Lower lobe of right lung (tissue), 2 donors: ENCODE results near the gene XRCC6. TPM values are rescaled to one million over a fixed set of nuclear protein-coding genes. Genes with fewer than 3 reads are reported as not detected.
A peak's percentile ranks its signal among the peaks of the same experiment; 100 is the strongest.
"Not testable (repeated sequence)": the region's sequence is repeated elsewhere in the genome, so short reads cannot be mapped to it uniquely, and the experiment has no call there.

Source experiments
- ATAC-seq, 2 donors: fragments of 200-7000 bp; cut with Tn5 transposase; one replicate each; pipeline ENCODE4 v1.9.1; 2020 to 2022; ENCODE audit warnings: mild to moderate bottlenecking in 2 of 2, moderate library complexity in 2 of 2
- DNase-seq: peaks from one replicate; pipeline ENCODE4 v3.0.0-alpha.2; 2020
- H3K27ac ChIP-seq: fragments of 200-600 bp; one replicate; pipeline ENCODE4 v1.8.0; 2022
- H3K27me3 ChIP-seq: fragments of 200-600 bp; one replicate; pipeline ENCODE4 v1.8.0; 2022; ENCODE audit warnings: low read depth
- H3K36me3 ChIP-seq: fragments of 200-600 bp; one replicate; pipeline ENCODE4 v1.8.0; 2022; ENCODE audit warnings: mild to moderate bottlenecking
- H3K4me1 ChIP-seq: fragments of 200-600 bp; one replicate; pipeline ENCODE4 v1.8.0; 2022
- H3K4me3 ChIP-seq: fragments of 200-600 bp; one replicate; pipeline ENCODE4 v1.8.0; 2022; ENCODE audit warnings: mild to moderate bottlenecking
- H3K9me3 ChIP-seq: fragments of 200-600 bp; one replicate; pipeline ENCODE4 v1.8.0; 2022
- intact Hi-C: fragments of 100-400 bp; cut with DNase I; formaldehyde crosslinking; loops from one replicate; pipeline ENCODE4 v1.11.0; 2022
- long read RNA-seq: library from polyadenylated mRNA; unstranded; transcript quantifications from one replicate; pipeline ENCODE4 v2.0.0, GENCODE V29; 2021
- total RNA-seq: library from RNA; stranded (reverse); fragmentation: NEBNext Ultra II Directional; extraction: Animal tissue kit (Norgen Biotek cat#: 25700); gene quantifications from one replicate; pipeline ENCODE4 v1.2.1, GENCODE V29; 2021
- TF ChIP-seq, protein P1 (sequence below): fragments of 200-600 bp; IDR thresholded peaks from one replicate; pipeline ENCODE4 v1.8.0; 2022; ENCODE audit warnings: antibody characterized with exemption, mild to moderate bottlenecking
- donor health status: DM: no; HTN: yes; CAD: no; lungs with severe emphysema.

The XRCC6 gene
- 162 TPM for total RNA-seq
- long read RNA-seq, transcript XRCC6-201 (12 exons, 2,709 nt), result minor isoform, 11 of 446 reads
- long read RNA-seq, transcript XRCC6-202 (13 exons, 2,296 nt), result major isoform, 397 of 446 reads
- long read RNA-seq, partial matches to known transcripts, result 17 of 446 reads
- long read RNA-seq, other reads (novel, unspliced or antisense), result 18 of 446 reads

DNA sequence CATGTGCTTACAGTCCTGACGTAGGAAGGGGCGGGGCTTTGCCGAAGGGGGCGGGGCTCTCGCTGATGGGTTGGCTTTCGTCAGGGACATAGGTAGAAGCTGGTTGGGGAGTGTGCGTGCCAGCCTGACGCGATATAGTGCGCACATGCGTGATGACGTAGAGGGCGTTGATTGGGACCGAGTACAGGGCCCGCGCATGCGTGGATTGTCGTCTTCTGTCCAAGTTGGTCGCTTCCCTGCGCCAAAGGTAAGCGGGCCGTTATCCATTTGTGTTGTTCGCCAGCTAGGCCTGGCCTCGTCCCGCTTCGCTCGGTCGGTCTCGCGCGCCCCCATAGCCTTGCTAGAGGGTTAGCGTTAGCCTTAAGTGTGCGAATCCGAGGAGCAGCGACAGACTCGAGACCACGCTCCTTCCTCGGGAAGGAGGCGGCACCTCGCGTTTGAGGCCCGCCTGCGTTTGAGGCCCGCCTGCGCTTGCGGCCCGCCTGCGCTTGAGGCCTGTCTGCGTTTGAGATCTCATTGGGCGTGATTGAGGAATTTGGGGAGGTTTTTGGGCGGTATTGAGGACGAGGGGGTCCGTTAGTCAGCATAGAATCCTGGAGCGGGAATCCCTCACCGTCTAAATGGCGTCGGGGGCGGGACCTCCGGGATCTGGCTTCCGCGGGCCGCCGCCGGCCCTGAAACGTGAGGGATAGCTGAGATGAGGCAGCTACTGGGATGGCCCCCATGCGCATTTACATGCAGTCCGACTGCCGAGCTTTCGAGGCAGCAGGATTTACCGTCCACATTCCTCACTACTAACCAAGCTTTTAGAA, at the start of gene XRCC6:
XRCC6 (plus strand) TSS at position 197 of the 812 bp plus-strand sequence. CDS start 710 bp downstream, outside the sequence.
- peak; percentile 95 to 98 for ATAC-seq
- H3K4me3 ChIP-seq, result peak within 1 kb of the TSS; percentile 80
- H3K9me3 ChIP-seq, result no peaks in the 10 kb centered on the region
- no peaks in the 10 kb centered on the region for H3K27me3 ChIP-seq
- peak within 1 kb of the TSS; percentile 91 for H3K27ac ChIP-seq
- peak; percentile 100 for DNase-seq
- H3K36me3 ChIP-seq, result peaks cover 42% of the 10 kb centered on the region
- TF ChIP-seq, protein P1, sequence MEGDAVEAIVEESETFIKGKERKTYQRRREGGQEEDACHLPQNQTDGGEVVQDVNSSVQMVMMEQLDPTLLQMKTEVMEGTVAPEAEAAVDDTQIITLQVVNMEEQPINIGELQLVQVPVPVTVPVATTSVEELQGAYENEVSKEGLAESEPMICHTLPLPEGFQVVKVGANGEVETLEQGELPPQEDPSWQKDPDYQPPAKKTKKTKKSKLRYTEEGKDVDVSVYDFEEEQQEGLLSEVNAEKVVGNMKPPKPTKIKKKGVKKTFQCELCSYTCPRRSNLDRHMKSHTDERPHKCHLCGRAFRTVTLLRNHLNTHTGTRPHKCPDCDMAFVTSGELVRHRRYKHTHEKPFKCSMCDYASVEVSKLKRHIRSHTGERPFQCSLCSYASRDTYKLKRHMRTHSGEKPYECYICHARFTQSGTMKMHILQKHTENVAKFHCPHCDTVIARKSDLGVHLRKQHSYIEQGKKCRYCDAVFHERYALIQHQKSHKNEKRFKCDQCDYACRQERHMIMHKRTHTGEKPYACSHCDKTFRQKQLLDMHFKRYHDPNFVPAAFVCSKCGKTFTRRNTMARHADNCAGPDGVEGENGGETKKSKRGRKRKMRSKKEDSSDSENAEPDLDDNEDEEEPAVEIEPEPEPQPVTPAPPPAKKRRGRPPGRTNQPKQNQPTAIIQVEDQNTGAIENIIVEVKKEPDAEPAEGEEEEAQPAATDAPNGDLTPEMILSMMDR, result no peak
- peaks cover 46% of the 10 kb centered on the region for H3K4me1 ChIP-seq
- intact Hi-C loops, result no loop called here

DNA sequence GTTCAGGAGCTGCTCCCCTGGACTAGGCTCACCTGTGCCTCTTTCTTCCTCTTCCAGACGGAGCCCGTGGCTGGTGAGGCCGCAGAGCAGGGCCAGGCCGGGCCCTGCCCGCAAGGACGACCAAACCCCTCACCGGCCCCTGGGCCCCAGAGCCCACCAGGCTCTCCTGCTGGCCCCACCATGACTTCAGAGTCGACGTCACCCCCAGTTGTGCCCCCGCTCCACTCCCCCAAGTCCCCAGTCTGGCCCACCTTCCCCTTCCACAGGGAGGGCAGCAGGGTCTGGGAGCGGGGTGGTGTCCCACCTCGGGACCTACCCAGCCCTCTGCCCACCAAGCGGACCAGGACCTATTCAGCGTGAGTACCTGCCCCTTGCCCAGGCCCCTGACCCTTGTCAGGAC, 49.3 kb upstream of the XRCC6 start:
- DNase-seq (no peak), ATAC-seq (no peak)
- intact Hi-C loops, result no loop called here

DNA sequence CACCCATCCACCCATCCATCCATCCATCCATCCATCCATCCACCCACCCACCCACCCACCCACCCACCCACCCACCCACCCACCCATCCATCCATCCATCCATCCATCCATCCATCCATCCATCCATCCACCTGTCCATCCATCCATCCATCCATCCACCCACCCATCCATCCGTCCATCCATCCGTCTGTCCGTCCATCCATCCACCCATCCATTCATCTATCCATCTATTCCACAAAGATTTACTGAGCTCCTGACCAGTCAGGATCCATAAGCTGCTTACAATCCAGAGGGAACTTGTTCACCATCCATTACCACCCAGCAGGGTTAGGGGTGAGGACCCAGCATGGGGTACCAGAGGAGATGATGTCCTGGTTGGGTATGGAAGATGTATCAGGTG, 48.8 kb upstream of the XRCC6 start:
- H3K4me1 ChIP-seq, H3K4me3 ChIP-seq, H3K27me3 ChIP-seq, H3K27ac ChIP-seq, H3K9me3 ChIP-seq, DNase-seq, ATAC-seq, intact Hi-C loops: not testable (repeated sequence)
- peaks cover 25% of the 10 kb centered on the region for H3K36me3 ChIP-seq

More for the DNA sequence above, 49.3 kb upstream of the XRCC6 start:
- TF ChIP-seq, protein P1, result no peak
- Histone ChIP-seq H3K36me3 (peaks cover 20% of the 10 kb centered on the region), H3K27me3 (no peaks in the 10 kb centered on the region), H3K4me1 (peaks cover 5% of the 10 kb centered on the region), H3K4me3 (no peak overlapping the region), H3K9me3 (no peaks in the 10 kb centered on the region), H3K27ac (no peak overlapping the region)

DNA sequence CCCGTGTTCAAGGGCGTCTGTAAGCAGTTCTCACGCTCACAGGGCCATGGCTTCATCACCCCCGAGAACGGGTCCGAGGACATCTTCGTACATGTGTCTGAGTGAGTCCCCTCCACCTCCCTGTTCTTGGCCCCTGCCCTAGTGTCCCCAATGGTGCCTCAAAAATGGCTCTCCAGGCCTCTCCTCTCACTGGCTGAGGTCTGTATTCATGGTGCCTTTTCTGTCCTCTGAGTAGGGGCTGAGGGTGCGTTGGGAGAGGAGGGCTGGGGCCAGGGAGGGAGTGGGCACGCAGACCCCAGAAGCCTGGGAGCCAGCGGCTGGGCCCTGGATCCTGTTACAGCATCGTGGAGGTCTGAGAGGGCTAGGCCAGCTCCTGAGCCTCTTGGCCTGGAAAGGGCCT, 47.4 kb upstream of the XRCC6 start:
- no peak for ATAC-seq
- no peak overlapping the region for H3K4me3 ChIP-seq
- intact Hi-C loops, result no loop called here
- peaks cover 39% of the 10 kb centered on the region for H3K36me3 ChIP-seq
- H3K4me1 ChIP-seq, result peaks cover 5% of the 10 kb centered on the region
- H3K27ac ChIP-seq, result no peak overlapping the region
- H3K9me3 ChIP-seq, result no peaks in the 10 kb centered on the region
- H3K27me3 ChIP-seq, result no peaks in the 10 kb centered on the region
- TF ChIP-seq, protein P1, result no peak
- no peak for DNase-seq

DNA sequence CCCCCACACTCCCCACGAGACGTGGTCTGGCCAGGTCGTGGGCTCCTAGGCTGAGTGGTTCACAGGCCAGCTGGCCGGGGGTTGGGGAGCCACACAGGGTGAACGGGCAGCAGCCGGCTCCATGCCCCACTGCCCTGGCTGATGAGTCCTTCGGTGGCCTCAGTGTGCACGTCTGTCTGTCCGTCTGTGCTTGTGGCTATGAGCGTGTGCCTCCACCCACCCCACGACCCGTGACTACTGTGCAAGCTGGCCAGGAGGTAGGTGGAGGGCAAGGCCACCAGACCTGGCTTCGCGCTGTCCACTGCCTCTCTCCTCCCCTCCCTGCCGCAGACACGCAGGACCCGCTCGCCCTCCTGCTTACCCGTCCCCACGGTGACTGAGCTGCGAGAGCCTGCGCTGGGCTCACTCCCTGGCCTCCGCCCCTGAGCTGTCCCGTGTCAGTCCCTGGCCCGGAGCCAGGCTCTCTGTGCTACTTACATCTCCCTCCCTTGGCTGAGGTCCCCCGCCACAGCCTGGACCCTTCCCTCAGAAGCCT, 46.2 kb upstream of the XRCC6 start:
- Histone ChIP-seq H3K4me1 (peaks cover 5% of the 10 kb centered on the region), H3K27ac (no peak overlapping the region), H3K9me3 (no peaks in the 10 kb centered on the region), H3K27me3 (no peaks in the 10 kb centered on the region), H3K4me3 (no peak overlapping the region), H3K36me3 (peaks cover 51% of the 10 kb centered on the region)
- no peak for DNase-seq
- ATAC-seq, result peak; percentile 22 to 25
- intact Hi-C loops, result no loop called here
- TF ChIP-seq, protein P1, result no peak

DNA sequence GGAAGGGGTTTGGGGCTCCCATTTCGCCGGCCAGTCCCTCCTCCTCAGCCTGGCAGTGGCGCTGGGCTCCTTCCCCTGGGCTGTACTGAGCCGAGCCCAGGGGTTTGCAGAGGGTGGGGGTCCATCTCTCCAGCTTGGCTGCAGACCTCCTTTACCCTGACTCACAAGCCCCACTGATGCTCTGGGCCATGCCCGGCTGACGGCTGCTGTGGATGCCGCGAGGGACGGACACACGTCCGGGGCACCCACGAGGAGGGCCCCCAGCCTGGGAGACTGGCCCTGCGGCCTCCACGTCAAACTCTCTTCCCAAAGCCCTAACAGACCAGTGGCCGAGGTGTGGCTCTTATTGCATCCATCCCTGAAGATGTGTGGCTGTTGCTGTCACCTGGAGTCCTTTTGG, 45.6 kb upstream of the XRCC6 start:
- Histone ChIP-seq H3K27me3 (no peaks in the 10 kb centered on the region), H3K36me3 (peaks cover 57% of the 10 kb centered on the region), H3K4me3 (no peak overlapping the region), H3K4me1 (peaks cover 5% of the 10 kb centered on the region), H3K9me3 (no peaks in the 10 kb centered on the region), H3K27ac (no peak overlapping the region)
- TF ChIP-seq, protein P1, result no peak
- ATAC-seq (peak in 1 of 2 donors; percentile 3), DNase-seq (no peak)
- intact Hi-C loops, result no loop called here
